ENCODE measurements around the gene ARHGAP26.

Gene ARHGAP26

GRCh38 chr5:142901476-142902185 lies 131.5 kb downstream of the ARHGAP26 start:
- DNase-seq (ENCODE audit: low read depth in 2 of 3, low spot score in 1 of 3), result no peak

GRCh38 chr5:142902186-142902965 lies 132.2 kb downstream of the ARHGAP26 start:
- no peak for DNase-seq (ENCODE audit: low read depth in 2 of 3, low spot score in 1 of 3)

- DNase-seq (ENCODE audit: low read depth in 2 of 3, low spot score in 1 of 3), result no peak
Measured at GRCh38 chr5:142904416-142904815, 134.2 kb downstream of the ARHGAP26 start.

GRCh38 chr5:142905348-142905747 lies 135.2 kb downstream of the ARHGAP26 start:
- DNase-seq (ENCODE audit: low read depth in 2 of 3, low spot score in 1 of 3), result no peak

GRCh38 chr5:142906863-142907671 lies 136.9 kb downstream of the ARHGAP26 start:
- no peak for DNase-seq (ENCODE audit: low read depth in 2 of 3, low spot score in 1 of 3)

GRCh38 chr5:142908659-142909058 lies 138.5 kb downstream of the ARHGAP26 start:
- no peak for DNase-seq (ENCODE audit: low read depth in 2 of 3, low spot score in 1 of 3)

DNA sequence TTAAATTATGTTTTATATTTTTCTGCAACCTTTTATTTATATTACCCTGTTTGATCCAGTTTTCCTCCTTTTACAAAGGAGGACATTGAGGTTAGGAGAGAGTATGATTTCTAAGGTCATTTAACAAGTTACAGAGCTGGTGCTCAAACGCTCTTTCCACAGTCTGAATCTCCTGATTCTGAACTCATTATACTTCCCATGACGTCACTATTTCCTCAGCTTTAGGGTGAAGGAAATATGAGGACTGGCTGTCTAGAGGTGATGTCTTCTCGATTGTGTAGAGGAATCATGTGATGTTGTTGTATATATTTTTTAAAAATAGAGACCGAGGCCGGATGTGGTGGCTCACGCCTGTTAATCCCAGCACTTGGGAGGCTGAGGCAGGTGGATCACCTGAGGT lies 140.0 kb downstream of the ARHGAP26 start:
- DNase-seq (ENCODE audit: low read depth in 2 of 3, low spot score in 1 of 3), result no peak

- DNase-seq (ENCODE audit: low read depth in 2 of 3, low spot score in 1 of 3), result no peak
Measured at GRCh38 chr5:142911170-142911569, 141.0 kb downstream of the ARHGAP26 start.

- no peak for DNase-seq (ENCODE audit: low read depth in 2 of 3, low spot score in 1 of 3)
Measured at GRCh38 chr5:142911775-142912174, 141.6 kb downstream of the ARHGAP26 start.

GRCh38 chr5:142913728-142914338 lies 143.7 kb downstream of the ARHGAP26 start:
- DNase-seq (ENCODE audit: low read depth in 2 of 3, low spot score in 1 of 3), result no peak

GRCh38 chr5:142915038-142915437 lies 144.9 kb downstream of the ARHGAP26 start:
- DNase-seq (ENCODE audit: low read depth in 2 of 3, low spot score in 1 of 3), result no peak

- DNase-seq (ENCODE audit: low read depth in 2 of 3, low spot score in 1 of 3), result no peak
Measured at GRCh38 chr5:142915813-142916424, 145.7 kb downstream of the ARHGAP26 start.

DNA sequence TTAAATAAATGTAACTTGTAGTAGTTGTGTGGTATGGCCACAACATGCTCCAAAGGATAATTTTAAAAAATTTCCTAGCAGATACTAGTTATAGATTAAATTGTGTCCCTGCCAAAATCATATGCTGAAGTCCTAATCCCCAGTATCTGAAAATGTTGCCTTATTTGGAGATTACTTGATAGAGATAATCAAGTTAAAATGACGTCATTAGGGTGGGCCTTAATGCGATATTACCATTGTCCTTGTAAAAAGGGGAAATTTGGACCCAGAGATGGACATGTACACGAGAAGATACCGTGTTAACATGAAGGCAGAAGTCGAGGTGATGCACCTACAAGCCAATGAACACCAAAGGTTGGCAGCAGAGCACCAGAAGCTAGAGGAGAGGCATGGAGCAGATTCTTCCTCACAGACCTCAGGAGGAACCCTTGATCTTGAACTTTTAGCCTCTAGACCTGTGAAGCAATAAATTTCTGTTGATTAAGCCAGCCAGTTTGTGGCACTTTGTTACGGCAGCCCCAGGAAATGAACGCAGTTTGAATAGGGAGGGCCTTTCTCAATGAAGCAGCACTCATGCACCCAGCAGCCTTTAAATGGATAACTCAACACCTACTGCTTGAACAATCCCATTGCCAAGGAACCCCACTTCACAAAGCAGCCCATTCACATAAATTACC lies 148.9 kb downstream of the ARHGAP26 start:
- DNase-seq (ENCODE audit: low read depth in 2 of 3, low spot score in 1 of 3), result no peak

- no peak for DNase-seq (ENCODE audit: low read depth in 2 of 3, low spot score in 1 of 3)
Measured at GRCh38 chr5:142920849-142921612, 150.9 kb downstream of the ARHGAP26 start.

GRCh38 chr5:142922223-142922952 lies 152.2 kb downstream of the ARHGAP26 start:
- no peak for DNase-seq (ENCODE audit: low read depth in 2 of 3, low spot score in 1 of 3)

DNA sequence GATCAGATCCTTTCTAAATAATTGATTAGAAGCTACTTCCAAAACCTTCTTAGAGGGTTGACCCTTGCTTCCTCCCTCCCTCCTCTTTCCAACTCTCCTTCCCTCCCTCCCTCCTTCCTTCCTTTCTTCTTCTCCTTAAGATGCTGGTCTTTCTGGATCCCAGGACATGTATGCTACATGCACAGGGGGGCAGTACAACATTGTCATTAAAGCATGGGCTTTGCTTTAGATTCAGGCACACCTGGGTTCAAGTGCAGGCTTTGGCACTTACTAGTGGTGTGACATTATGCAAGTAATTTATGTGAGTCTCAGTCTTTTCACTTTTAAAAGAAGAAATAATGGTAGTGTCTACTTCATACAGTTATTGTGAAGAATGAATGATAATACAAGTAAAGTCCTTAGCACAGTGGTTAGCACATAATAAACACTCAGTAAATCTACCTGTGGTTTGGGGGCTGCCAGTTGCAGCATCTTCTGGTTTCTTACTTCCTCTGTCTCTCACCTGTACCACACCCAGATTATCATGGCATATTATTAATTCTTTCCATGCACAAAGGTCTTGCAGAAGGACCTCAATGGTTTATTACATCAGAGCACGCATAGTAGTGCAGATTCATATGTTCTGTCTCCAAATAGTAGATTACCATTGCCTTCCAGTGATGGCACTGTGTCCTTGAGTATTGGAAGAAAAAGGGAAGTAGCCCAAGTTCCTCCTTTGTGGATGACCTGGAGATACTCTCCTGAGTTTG lies 154.1 kb downstream of the ARHGAP26 start:
- no peak for DNase-seq (ENCODE audit: low read depth in 2 of 3, low spot score in 1 of 3)

GRCh38 chr5:142925795-142926194 lies 155.6 kb downstream of the ARHGAP26 start:
- no peak for DNase-seq (ENCODE audit: low read depth in 2 of 3, low spot score in 1 of 3)

GRCh38 chr5:142926549-142926948 lies 156.4 kb downstream of the ARHGAP26 start:
- no peak for DNase-seq (ENCODE audit: low read depth in 2 of 3, low spot score in 1 of 3)
